DMS 273 (cell line): ENCODE results near the gene DGKH.
"Not testable (repeated sequence)": the region's sequence is repeated elsewhere in the genome, so short reads cannot be mapped to it uniquely, and the experiment has no call there.

ENCODE experiments used
- DNase-seq: peaks from one replicate; lab custom pipeline; 2025; ENCODE audit not compliant: unreplicated experiment; lab: John Stamatoyannopoulos, UW

DGKH gene

DNA sequence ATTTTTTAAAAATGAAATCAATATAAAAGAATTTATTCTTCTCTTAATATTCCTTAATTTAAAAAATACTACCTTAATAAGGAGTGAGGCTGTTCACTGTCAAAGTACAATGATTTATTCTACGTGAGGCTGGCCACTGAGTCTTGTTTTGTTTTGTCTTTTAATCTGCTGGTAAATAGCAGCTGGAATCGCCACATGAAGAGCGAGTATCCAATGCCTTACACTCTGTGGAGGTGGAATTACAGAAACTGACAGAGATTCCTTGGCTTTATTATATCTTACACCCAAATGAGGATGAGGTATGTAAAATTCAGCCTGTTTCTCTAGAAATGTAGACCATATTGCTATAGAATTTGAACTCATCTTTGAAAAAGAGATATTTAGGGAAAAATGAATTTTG is 170.6 kb downstream of the DGKH start:
- no peak for DNase-seq

DNA sequence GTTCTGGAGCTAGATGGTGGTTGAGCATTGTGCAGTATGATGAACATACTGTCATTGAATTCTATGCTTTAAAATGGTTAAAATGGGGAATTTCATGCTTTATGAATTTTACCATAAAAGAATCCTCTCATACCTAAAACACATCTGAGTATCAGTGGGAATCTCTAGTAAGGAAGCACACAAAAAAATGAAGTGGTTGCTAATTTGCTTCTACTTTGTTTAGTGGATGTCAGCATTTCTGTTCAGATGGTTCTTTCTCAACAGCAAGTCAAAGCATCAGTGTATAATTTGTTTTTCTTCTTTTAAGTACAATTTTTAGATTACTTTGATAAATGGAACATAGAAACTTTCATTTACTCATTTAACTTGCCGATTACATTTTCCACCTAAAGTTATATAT is 171.4 kb downstream of the DGKH start:
- no peak for DNase-seq

DNA sequence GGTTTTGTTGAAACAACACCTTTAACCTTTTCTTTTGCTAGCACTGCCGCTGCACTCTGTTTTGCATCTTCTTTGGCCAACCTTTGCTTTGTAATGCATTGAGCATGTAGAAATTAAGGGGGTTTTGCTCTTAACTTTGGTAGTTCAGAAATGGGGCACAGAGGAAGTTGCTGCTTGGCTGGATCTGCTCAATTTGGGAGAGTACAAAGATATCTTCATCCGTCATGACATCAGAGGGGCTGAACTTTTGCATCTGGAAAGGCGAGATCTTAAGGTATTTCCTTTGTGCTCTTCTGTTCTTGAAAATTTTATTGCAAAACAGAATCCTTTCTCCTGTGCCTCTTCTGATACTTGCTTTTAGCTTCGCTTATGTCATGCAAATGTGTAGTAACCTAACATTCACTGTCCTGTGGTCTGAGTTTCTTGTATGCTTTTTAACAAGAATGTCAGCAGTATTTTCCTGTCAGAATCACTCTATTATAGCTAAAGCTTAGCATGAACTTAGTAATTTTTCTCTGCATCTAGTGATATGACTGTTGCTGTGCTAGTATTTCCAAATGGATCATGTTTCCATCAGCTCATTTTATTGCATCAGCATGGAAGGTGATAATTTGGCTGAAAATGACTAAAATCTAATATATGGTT is 172.8 kb downstream of the DGKH start:
- no peak for DNase-seq

DNA sequence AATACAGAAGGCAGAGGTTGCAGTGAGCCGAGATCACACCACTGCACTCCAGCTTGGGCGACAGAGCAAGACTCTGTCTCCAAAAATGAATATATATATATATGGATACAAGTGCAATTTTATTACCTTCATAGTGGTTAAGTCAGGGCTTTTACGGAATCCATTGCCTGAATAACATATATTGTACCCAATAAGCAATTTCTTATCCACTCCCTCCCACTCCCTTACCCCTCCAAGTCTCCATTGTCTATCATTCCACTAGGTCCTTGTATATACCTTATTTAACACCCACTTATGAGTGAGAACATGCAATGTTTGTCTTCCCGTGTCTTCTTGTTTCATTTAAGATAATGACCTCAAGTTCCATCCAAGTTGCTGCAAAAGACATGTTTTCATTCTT is 175.2 kb downstream of the DGKH start:
- no peak for DNase-seq

DNA sequence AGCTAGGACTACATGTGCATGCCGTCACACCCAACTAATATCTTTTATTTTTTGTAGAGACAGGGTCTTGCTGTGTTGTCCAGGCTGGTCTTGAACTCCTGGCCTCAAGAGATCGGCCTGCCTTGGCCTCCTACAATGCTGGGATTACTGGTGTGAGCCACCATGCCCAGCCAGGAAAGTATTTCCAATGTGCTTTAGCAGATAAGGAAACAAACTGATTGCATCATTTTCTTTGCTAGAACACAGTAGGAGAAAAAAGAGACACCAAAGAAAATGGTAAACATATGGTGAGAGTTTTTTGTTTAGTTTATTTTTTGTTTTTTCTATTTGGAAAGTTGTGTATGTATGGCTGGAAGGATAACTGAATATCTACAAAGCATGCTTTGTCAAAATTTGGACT is 176.6 kb downstream of the DGKH start:
- DNase-seq, result no peak

DNA sequence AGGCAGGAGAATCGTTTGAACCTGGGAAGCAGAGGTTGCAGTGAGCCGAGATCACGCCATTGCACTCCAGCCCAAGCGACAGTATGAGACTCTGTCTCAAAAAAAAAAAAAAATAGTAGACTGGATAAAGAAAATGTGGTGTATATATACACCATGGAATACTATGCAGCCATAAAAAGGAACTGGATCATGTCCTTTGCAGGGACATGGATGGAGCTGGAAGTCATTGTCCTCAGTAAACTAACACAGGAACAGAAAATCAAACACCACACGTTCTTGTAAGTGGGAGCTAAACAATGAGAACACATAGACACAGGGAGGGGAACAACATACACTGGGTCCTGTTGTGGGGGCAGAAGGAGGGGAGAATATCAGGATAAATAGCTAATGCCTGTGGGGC is 178.3 kb downstream of the DGKH start:
- DNase-seq, result not testable (repeated sequence)

DNA sequence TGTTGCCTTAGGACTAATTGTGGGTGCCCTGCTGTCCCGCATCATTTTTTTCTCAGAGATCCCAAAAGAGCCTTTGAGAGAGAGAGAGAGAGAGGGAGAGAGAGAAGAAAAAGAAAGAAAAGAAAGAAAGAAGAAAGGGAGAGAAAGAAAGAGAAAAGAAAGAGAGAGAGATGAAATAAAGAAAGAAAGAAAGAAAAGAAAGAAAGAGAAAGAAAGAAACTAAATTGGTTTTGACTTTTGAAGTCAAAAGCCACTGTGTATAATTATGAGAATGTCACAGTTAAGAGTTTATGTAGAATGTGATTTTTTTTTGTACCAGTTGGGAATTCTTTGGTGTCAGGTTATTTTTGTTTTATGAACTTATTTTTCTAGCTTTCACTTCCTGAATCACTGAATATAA is 180.1 kb downstream of the DGKH start:
- DNase-seq, result no peak

DNA sequence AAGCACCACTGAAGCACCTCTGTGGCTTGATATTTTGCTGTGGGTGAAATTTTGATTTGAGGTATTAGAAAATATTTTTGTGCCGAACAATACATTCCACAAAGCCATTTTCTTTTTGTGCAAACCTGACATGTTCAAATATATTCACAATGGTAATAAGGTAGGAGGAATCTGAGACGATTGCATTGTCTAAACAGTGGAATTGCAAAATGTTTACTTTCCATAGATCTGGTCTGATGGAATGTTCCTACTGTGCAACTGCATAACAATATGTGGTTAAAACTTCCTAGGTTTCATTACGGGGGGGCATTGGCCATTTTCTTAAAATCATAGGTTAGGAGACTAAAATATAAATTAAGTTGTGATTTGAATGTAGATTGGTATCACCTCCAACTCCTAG is 180.8 kb downstream of the DGKH start:
- DNase-seq, result no peak

DNA sequence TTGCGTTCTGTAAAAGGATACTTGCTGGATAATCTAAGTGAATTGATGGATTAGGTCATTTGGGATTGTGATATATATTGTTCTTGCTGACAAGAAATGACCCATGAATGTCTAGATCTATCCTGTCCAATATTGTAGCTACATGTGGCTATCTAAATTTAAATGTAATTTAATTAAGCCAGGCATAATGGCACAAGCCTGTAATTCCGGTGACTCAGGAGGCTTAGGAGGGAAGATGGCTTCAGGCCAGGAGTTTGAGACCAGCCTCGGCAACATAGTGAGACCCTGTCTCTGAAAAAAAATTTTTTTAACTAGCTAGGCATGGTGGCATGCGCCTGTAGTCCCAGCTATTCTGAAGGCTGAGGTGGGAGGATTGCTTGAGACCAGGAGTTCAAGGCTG is 184.2 kb downstream of the DGKH start:
- DNase-seq, result no peak

DNA sequence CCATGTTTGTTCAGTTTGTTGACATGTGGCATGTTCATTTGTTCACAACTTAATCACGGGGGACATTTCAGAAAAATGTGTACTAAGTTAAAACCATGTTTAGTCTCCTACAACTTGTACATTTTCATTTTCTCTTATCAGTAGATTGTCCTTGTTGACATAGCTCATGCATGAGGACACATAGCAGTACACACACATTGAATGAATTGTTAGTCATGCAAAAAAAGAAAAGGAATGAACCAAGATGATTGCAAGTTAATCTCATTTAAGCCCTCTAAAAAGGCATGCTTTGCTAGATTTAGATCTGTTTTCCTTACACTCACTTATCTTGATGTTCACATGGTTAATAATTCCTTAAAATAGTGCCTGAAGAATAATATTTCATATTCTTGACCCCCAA is 185.3 kb downstream of the DGKH start:
- no peak for DNase-seq

DNA sequence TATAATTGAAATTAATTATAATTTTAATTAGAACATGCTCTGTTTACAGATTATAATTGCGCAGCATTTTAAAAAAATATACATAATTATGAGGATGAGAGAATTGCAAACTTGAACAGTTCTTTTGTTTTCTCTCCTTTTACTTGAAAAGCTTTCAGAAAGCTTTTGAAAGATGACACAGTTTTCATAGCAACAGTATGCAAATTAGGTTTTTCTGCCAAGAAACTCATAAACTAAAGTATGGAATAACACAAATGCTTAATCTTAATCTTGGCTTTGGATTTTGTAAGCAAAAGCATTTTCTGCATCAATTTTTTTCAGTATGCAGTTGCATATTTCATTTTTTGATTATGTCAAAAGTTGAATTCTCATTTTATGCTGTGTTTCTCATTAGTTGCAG is 190.7 kb downstream of the DGKH start:
- no peak for DNase-seq

DNA sequence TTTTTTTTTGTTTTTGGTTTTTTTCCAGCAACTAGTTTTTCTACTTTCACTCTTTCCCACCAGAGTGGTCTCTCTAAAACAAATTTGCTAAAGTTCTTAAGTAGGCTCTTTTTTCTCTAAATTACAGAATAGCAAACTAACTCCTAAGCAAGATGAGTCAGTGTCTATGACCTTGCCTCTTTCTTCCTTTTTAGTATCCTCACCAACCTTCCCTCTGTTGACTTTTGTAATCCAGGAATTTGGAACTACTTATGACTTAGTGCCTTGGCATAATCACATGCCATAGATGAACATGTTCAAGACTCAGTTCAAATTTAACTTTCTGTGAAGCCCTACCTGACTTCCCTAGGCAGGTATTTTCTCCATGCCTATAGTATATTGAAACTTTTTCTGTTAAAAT is 191.2 kb downstream of the DGKH start:
- no peak for DNase-seq

DNA sequence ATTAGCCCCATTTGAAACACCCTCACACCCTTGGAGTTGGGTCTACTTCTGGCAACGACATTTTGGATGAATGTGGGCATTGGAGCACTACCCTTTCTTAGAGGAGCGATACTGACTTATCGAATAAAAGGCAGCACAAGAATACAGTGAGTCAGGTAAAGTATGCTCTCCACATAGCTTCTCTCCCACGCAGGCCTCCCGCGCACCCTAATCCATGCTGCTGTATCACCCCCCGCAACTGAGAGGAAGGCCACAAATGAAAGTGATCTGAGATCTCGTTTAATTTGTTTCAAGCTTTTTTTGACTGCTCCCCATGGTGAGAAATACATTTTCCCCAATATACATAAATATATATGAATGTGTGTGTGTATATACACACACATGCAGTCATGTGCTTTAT is 198.1 kb downstream of the DGKH start:
- DNase-seq, result no peak

DNA sequence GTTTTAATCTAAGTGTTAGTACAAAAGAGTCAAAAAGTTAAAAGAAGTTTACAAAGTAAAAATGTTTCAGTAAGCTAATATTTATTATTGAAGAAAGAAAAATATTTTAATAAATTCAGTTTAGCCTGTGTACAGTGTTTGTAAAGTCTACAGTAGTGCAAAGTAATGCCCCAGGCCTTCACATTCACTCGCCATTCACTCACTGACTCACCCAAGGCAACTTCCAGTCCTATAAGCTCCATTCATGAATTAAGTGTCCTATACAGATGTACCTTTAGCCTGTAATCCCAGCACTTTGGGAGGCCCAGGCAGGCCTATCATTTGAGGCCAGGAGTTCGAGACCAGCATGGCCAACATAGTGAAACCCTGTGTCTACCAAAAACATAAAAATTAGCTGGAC is 199.4 kb downstream of the DGKH start:
- no peak for DNase-seq

DNA sequence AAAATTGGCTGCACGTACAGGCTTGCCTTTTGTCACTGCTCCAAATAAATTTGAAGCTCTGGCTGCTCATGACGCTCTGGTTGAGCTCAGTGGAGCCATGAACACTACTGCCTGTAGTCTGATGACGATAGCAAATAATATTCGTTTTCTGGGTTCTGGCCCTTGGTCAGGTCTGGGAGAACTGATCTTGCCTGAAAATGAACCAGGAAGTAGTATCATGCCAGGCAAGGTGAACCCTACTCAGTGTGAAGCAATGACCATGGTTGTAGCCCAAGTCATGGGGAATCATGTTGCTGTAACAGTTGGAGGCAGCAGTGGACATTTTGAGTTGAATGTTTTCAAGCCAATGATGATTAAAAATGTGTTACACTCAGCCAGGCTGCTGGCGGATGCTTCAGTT is 207.4 kb downstream of the DGKH start:
- peak; percentile 7 for DNase-seq

DNA sequence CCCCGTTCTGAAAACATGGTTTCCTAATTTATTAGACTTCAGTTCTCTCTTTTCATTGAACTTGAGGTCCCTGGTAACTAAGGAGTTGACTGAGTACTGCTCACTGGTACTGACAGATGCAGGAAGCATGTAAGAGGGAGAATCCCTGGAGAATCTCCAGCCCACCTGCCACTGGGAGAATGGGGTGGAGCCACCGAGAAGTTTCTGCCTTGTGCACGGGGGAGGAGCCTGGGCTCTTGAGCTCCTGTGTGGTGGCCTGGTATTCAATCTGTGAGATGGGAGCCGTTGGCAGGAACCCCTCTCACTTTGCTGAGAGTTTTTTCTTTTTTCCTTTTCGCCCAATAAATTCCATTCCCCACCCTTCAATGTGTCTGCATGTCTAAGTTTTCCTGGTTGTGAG is 210.3 kb downstream of the DGKH start:
- DNase-seq, result peak; percentile 71

DNA sequence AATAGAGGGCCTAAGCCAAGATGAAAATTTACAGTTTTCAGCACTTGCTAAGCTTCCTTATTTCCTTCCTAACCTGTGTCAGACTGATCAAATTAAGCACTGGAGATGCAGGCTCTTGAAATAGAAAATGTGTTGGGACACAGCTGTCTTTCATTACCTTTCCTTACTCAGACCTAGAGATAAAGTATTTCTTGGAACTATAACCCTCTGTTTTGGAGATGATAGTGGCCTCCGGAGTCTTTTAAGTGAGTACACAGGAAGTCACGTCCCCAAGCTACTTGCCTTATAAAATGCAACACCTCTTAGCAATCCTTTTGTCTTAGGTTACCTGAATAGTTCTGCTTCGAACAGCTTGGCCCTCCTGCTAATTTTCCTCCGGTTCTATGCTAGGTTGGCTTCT is 211.1 kb downstream of the DGKH start:
- no peak for DNase-seq

DNA sequence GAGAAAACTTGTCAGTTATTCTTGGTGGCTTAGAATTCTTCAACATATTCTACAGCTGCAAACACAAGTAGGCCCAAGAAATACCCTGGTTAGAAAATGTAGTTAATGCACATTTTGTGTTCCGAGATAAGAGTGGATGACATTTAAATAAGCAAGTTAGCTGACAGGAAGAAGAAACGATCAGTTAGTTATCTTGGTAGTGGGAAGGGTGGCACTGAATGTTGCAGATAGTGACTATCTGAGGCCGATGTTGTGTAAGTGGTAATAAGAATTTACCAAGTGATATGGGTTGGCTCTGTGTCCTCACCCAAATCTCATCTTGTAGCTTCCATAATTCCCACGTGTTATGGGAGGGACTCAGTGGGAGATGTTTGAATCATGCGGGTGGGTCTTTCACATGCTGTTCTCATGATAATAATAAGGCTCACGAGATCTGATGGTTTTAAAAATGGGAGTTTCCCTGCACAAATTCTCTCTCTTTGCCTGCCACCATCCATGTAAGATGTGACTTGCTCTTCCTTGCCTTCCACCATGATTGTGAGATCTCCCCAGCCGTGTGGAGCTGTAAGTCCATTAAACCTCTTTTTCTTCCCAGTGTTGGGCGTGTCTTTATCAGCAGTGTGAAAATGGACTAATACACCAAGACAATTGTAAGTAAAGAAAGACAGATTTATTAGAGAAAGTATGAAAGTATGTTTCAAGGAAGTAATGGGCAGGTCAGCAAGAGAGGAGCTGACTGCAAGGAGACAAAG is 212.6 kb downstream of the DGKH start:
- no peak for DNase-seq

DNA sequence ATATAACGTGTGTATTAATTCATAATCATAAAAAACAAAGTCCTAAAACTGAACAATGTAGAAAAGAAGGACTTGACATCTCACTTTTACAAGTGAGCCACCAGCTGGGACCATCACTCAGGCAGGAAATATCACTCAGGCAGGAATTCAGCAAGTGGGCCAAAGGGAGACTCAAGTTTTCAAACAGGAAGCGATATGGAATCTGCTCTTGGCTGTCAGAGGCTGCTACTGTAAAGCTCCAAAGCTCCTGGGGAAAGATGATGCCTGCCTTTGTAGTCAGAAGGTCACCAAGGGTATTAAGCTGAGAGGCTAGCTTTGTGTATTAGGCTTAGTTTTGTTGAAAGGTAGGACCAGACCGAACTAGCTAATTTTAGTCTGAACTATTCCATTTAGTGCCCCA is 218.0 kb downstream of the DGKH start:
- no peak for DNase-seq

DNA sequence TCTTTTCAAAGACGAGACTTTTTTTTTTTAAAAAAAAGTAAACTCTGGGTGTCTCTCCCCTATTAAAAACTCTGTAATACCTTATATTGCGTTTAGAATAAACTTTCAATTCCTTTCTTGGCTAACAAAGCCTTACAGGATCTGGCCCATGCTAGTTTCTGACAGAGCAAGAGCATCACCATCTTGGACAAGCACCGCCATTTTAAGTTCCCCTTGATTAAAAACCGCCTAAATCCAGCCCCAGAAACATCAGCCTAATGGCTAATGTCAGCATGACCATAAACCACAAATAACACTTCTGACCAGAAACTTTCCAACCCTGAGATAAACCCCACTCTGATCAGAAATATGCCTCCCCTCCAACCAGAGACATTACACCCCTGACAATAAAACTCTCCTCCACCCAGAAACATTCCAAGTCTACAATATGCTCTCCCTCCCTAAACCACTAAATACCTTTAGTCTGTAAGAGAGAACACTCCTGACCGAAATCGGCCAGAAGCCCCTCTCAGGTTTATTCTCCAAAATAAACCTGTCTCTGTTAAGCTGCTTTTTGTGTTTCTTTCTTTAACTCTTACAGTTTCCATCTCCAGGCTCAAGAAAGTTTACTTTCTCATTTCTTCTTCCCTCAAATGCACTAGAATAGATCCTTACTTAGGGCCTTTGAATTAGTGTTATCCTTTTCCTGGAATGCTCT is 221.9 kb downstream of the DGKH start:
- no peak for DNase-seq

DNA sequence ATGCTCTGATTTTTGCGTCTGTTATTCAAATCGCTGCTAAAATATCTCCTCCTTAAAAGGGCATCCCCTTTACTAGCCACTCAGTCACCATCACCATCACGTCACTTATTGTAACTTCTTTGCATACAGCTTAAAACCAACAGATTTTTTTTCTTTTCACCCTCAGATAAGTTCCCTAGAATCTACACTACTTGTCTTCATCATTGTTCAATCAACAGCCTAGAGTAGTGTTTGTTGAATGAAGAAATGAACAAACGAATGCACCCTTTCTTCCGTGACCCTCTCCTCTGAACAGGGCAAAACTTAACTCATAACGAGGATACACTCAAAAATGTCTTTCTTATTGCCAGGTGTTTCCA is 222.4 kb downstream of the DGKH start:
- DNase-seq, result no peak

DNA sequence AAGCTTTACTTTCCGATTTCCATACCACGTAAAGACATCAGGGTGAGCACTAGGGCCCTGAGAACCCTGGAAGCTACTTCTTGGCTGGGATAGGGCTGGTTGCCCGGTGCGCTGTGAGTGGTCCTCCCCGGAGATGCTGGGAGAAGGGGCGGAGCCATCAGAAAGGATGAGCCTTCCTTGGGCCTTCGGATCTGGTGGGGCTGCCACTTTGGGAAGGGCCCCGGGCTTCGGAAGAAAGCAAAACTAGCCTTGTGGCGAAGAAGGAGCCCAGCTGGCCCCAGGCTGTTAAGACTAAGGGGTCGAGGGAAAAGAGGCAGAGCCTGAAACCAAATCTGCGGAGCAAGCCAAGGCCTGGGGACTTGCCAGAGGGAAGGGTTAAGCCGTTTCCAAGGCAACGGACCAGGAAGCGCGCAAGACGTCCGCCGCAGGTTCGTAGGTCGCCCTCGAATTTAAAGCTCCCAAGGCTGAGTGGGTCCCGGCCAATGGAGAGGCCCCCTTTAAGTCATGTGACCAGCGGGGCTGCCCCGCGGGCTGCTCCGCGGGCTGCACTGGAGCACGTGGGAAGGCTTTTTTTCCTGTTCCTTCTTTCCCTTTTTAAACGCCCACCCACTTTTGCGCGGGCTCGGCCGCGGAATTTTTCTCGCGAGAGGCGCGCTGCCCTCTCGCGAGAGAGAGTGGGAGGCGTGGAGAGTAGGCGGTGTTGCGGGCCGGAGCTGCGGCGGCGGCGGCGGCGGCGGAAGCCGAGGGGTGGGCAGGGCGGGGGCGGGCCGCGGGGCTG is 223.1 kb downstream of the DGKH start:
- DNase-seq, result peak; percentile 98
